ENCODE data around the gene BRME1. TPM values are rescaled to one million over a fixed set of nuclear protein-coding genes. Genes with fewer than 3 reads are reported as not detected.
A peak's percentile ranks its signal among the peaks of the same experiment; 100 is the strongest.

The BRME1 gene
- polyA plus RNA-seq, 3 donors, result 0.05 to 0.28 TPM; not detected in 1

DNA sequence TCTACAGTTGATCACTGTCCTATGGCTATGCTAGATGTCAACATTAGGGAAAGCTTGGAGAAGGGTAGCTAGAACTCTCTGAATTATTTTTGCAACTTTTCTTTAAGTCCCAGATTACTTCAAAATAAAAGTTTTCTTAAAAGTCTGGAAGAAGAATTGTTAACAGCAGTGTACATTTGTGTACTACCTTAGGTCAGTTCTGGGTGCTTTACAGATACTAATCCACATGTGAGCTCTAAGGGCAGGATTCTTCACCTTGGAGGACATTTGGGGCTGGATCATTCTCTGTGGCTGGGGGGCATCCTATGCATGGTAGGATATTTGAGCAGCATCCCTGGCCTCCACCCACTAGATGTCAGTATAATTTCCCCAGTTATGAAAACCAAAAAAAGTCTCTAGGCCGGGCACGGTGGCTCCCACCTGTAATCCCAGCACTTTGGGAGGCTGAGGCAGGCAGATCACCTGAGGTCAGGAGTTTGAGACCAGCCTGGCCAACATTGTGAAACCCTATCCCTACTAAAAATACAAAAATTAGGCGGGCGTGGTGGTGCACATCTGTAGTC, 2.8 kb downstream of the BRME1 start:
- no peak overlapping the region for H3K4me2 ChIP-seq (replicated peaks; ENCODE audit: extremely low read depth, low read length, poor library complexity, severe bottlenecking)
- DNase-seq, result no peak
- no peaks in the 10 kb centered on the region for H4K20me1 ChIP-seq (ENCODE audit: insufficient read depth, low read length)
- no peak overlapping the region for H3K27ac Mint-ChIP-seq
- no peaks in the 10 kb centered on the region for H3K27me3 ChIP-seq (ENCODE audit: control insufficient read depth in 2 of 2, insufficient read depth in 2 of 2, low read length in 2 of 2)
- peaks cover 9% of the 10 kb centered on the region for H3K79me2 ChIP-seq (ENCODE audit: insufficient read depth, low read length)
- TF ChIP-seq, protein P1, sequence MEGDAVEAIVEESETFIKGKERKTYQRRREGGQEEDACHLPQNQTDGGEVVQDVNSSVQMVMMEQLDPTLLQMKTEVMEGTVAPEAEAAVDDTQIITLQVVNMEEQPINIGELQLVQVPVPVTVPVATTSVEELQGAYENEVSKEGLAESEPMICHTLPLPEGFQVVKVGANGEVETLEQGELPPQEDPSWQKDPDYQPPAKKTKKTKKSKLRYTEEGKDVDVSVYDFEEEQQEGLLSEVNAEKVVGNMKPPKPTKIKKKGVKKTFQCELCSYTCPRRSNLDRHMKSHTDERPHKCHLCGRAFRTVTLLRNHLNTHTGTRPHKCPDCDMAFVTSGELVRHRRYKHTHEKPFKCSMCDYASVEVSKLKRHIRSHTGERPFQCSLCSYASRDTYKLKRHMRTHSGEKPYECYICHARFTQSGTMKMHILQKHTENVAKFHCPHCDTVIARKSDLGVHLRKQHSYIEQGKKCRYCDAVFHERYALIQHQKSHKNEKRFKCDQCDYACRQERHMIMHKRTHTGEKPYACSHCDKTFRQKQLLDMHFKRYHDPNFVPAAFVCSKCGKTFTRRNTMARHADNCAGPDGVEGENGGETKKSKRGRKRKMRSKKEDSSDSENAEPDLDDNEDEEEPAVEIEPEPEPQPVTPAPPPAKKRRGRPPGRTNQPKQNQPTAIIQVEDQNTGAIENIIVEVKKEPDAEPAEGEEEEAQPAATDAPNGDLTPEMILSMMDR (IDR thresholded peaks at IDR 0.05), result peak; percentile 57
- WGBS (ENCODE audit: insufficient coverage), result 0% methylated on average over 2 of the region's 4 CpGs
- H3K4me3 ChIP-seq (replicated peaks in 1 of 3; ENCODE audit: low read depth in 2 of 3, low read length in 3 of 3), result no peak overlapping the region
- H3K4me1 ChIP-seq (ENCODE audit: control insufficient read depth in 1 of 2, insufficient read depth in 2 of 2, low read length in 2 of 2), result peaks cover 14 to 20% of the 10 kb centered on the region in 2 donors
- intact Hi-C loops (cut with micrococcal nuclease), result no loop called here
- H3K9me3 Mint-ChIP-seq, result no peaks in the 10 kb centered on the region
- peaks cover 18% of the 10 kb centered on the region for H3K4me1 Mint-ChIP-seq
- no peak overlapping the region for H3K27ac ChIP-seq (ENCODE audit: low read depth in 1 of 2, low read length in 2 of 2)
- no peak overlapping the region for H2AFZ ChIP-seq (ENCODE audit: insufficient read depth, low read depth, low read length, poor library complexity, severe bottlenecking)
- no peak overlapping the region for H3K4me3 Mint-ChIP-seq
- H3K36me3 Mint-ChIP-seq, result no peaks in the 10 kb centered on the region
- H3K36me3 ChIP-seq (replicated peaks in 1 of 2; ENCODE audit: control insufficient read depth in 1 of 2, insufficient read depth in 2 of 2, low read length in 2 of 2), result no peaks in the 10 kb centered on the region
- no peaks in the 10 kb centered on the region for H3K9me3 ChIP-seq (replicated peaks in 1 of 2; ENCODE audit: control insufficient read depth in 1 of 2, insufficient read depth in 1 of 2, low read length in 2 of 2)
- H3K27me3 Mint-ChIP-seq (ENCODE audit: low read depth in 3 of 3), result peaks cover 0 to 5% (median 3%) of the 10 kb centered on the region in 3 donors
- no peak overlapping the region for H3K9ac ChIP-seq (ENCODE audit: insufficient read depth, low read length, poor library complexity, severe bottlenecking)

GRCh38 chr19:13899912-13900584, 5.9 kb downstream of the BRME1 start:
- H3K4me1 ChIP-seq (ENCODE audit: control insufficient read depth in 1 of 2, insufficient read depth in 2 of 2, low read length in 2 of 2), result no peaks in the 10 kb centered on the region
- no peaks in the 10 kb centered on the region for H3K9me3 Mint-ChIP-seq
- H3K4me3 Mint-ChIP-seq, result no peak overlapping the region
- no peak overlapping the region for H2AFZ ChIP-seq (ENCODE audit: insufficient read depth, low read depth, low read length, poor library complexity, severe bottlenecking)
- no peak overlapping the region for H3K27ac Mint-ChIP-seq
- no peaks in the 10 kb centered on the region for H3K9me3 ChIP-seq (replicated peaks in 1 of 2; ENCODE audit: control insufficient read depth in 1 of 2, insufficient read depth in 1 of 2, low read length in 2 of 2)
- H3K27ac ChIP-seq (ENCODE audit: low read depth in 1 of 2, low read length in 2 of 2), result no peak overlapping the region
- intact Hi-C loops (cut with micrococcal nuclease), result no loop called here
- TF ChIP-seq, protein P1 (IDR thresholded peaks at IDR 0.05), result no peak
- no peaks in the 10 kb centered on the region for H3K79me2 ChIP-seq (ENCODE audit: insufficient read depth, low read length)
- no peak overlapping the region for H3K9ac ChIP-seq (ENCODE audit: insufficient read depth, low read length, poor library complexity, severe bottlenecking)
- H3K4me3 ChIP-seq (replicated peaks in 1 of 3; ENCODE audit: low read depth in 2 of 3, low read length in 3 of 3), result no peak overlapping the region
- no peak for DNase-seq
- H3K27me3 ChIP-seq (ENCODE audit: control insufficient read depth in 2 of 2, insufficient read depth in 2 of 2, low read length in 2 of 2), result no peaks in the 10 kb centered on the region
- H3K27me3 Mint-ChIP-seq (ENCODE audit: low read depth in 3 of 3), result peaks cover 0 to 5% (median 2%) of the 10 kb centered on the region in 3 donors
- no peak overlapping the region for H3K4me2 ChIP-seq (replicated peaks; ENCODE audit: extremely low read depth, low read length, poor library complexity, severe bottlenecking)
- 97% methylated on average over 3 of the region's 5 CpGs for WGBS (ENCODE audit: insufficient coverage)
- no peaks in the 10 kb centered on the region for H4K20me1 ChIP-seq (ENCODE audit: insufficient read depth, low read length)
- H3K36me3 Mint-ChIP-seq, result no peaks in the 10 kb centered on the region
- H3K4me1 Mint-ChIP-seq, result peaks cover 3% of the 10 kb centered on the region
- no peaks in the 10 kb centered on the region for H3K36me3 ChIP-seq (replicated peaks in 1 of 2; ENCODE audit: control insufficient read depth in 1 of 2, insufficient read depth in 2 of 2, low read length in 2 of 2)

Measured in CD14-positive monocyte (primary cell).